Measurements from ENCODE around the gene TAS2R20. TPM values are rescaled to one million over a fixed set of nuclear protein-coding genes. Genes with fewer than 3 reads are reported as not detected.

TAS2R20 gene
- total and polyA plus RNA-seq, 2 of the 13 experiments (the other 11 are each of a cell fraction or from before 2014, with no cell fraction given): 0.54 to 2.9 TPM

GRCh38 chr12:10968765-10969456 lies 29.2 kb downstream of the TAS2R20 start:
- POLR2A ChIA-PET: no interaction called here
- FAIRE-seq: no peak
- in situ Hi-C loops (cut with HindIII; ENCODE audit: extremely low pct_ligation_motif_present, low pct_unique_long_range_greater_than_20kb) (no loop called here), intact Hi-C loops (cut with micrococcal nuclease; ENCODE audit: unreplicated experiment) (no loop called here)
- no peaks in the 10 kb centered on the region for H4K20me1 ChIP-seq (ENCODE audit: insufficient read depth, low read length)
- no peak overlapping the region for H3K4me3 ChIP-seq (replicated peaks in 1 of 3; ENCODE audit: insufficient read depth in 1 of 3, low read depth in 2 of 3, low read length in 3 of 3)
- no peaks in the 10 kb centered on the region for H3K9me3 ChIP-seq (ENCODE audit: low read length)
- BruUV-seq (replicated peaks): no TSS peak
- ATAC-seq: no peak
- no peak overlapping the region for H3K9ac ChIP-seq (ENCODE audit: insufficient read depth, low read depth, low read length)
- H3K4me2 ChIP-seq (ENCODE audit: low read depth, low read length): no peak overlapping the region
- CTCF ChIA-PET (ENCODE audit: low intra/inter-chr PET ratio, low total read pairs): no interaction called here
- TF ChIP-seq ZNF558 (CRISPR knock-in tag; IDR thresholded peaks at IDR 0.05; ENCODE audit: borderline replicate concordance): no peak
- H3K79me2 ChIP-seq (ENCODE audit: insufficient read depth, low read length): no peaks in the 10 kb centered on the region
- DNase-seq (ENCODE audit: low spot score): no peak
- no peaks in the 10 kb centered on the region for H3K4me1 ChIP-seq (ENCODE audit: insufficient read depth, low read length)
- H3K36me3 ChIP-seq (replicated peaks in 1 of 2; ENCODE audit: control insufficient read depth in 1 of 2, insufficient read depth in 2 of 2, low read length in 2 of 2): peaks cover 0 to 4% of the 10 kb centered on the region in 2 experiments; a peak in 1 of 5 replicates
- no peak overlapping the region for H2AFZ ChIP-seq (ENCODE audit: low read length)
- H3K27ac ChIP-seq (ENCODE audit: extremely low read length, insufficient read depth, low read length): no peak overlapping the region
- 98% methylated on average over 15 of the region's 15 CpGs for WGBS (ENCODE audit: low lambda C conversion rate)
- no peaks in the 10 kb centered on the region for H3K27me3 ChIP-seq (ENCODE audit: control insufficient read depth in 1 of 2, insufficient read depth in 2 of 2, low read length in 2 of 2)

GRCh38 chr12:10967409-10967808 lies 30.7 kb downstream of the TAS2R20 start:
- no peak overlapping the region for H3K27ac ChIP-seq (ENCODE audit: extremely low read length, insufficient read depth, low read length)
- peaks cover 0 to 4% of the 10 kb centered on the region in 2 experiments; a peak in 1 of 5 replicates for H3K36me3 ChIP-seq (replicated peaks in 1 of 2; ENCODE audit: control insufficient read depth in 1 of 2, insufficient read depth in 2 of 2, low read length in 2 of 2)
- no TSS peak for BruUV-seq (replicated peaks)
- ChIA-PET POLR2A (no interaction called here), CTCF (ENCODE audit: low intra/inter-chr PET ratio, low total read pairs) (no interaction called here)
- 91% methylated on average over 2 of the region's 2 CpGs for WGBS (ENCODE audit: low lambda C conversion rate)
- in situ Hi-C loops (cut with HindIII; ENCODE audit: extremely low pct_ligation_motif_present, low pct_unique_long_range_greater_than_20kb) (no loop called here), intact Hi-C loops (cut with micrococcal nuclease; ENCODE audit: unreplicated experiment) (no loop called here)
- ATAC-seq (no peak), DNase-seq (ENCODE audit: low spot score) (no peak), FAIRE-seq (no peak)
- no peaks in the 10 kb centered on the region for H3K9me3 ChIP-seq (ENCODE audit: low read length)
- no peak overlapping the region for H3K9ac ChIP-seq (ENCODE audit: insufficient read depth, low read depth, low read length)
- no peaks in the 10 kb centered on the region for H3K27me3 ChIP-seq (ENCODE audit: control insufficient read depth in 1 of 2, insufficient read depth in 2 of 2, low read length in 2 of 2)
- H3K4me2 ChIP-seq (ENCODE audit: low read depth, low read length): no peak overlapping the region
- no peak overlapping the region for H3K4me3 ChIP-seq (replicated peaks in 1 of 3; ENCODE audit: insufficient read depth in 1 of 3, low read depth in 2 of 3, low read length in 3 of 3)
- no peak overlapping the region for H2AFZ ChIP-seq (ENCODE audit: low read length)
- no peaks in the 10 kb centered on the region for H3K4me1 ChIP-seq (ENCODE audit: insufficient read depth, low read length)
- no peaks in the 10 kb centered on the region for H4K20me1 ChIP-seq (ENCODE audit: insufficient read depth, low read length)
- H3K79me2 ChIP-seq (ENCODE audit: insufficient read depth, low read length): no peaks in the 10 kb centered on the region
- TF ChIP-seq ZNF776 (CRISPR knock-in tag; IDR thresholded peaks at IDR 0.05): no peak
- TF ChIP-seq SMAD1 (CRISPR knock-in tag; IDR thresholded peaks at IDR 0.05; ENCODE audit: borderline replicate concordance, low read depth): no peak
- TF ChIP-seq FOXK1 (CRISPR knock-in tag; IDR thresholded peaks at IDR 0.05; ENCODE audit: borderline replicate concordance, low read depth): no peak
- no peak for TF ChIP-seq ZNF205 (CRISPR knock-in tag; IDR thresholded peaks at IDR 0.05)
- TF ChIP-seq FOSL2 (CRISPR knock-in tag; IDR thresholded peaks at IDR 0.05): no peak
- no peak for TF ChIP-seq HMGXB4 (CRISPR knock-in tag; IDR thresholded peaks at IDR 0.05; ENCODE audit: borderline replicate concordance in 1 of 2, low read depth in 1 of 2)
- no peak for TF ChIP-seq CEBPG (CRISPR knock-in tag; IDR thresholded peaks at IDR 0.05)

Data from HepG2 (cell line).